Measurements from ENCODE around the gene VPS16. TPM values are rescaled to one million over a fixed set of nuclear protein-coding genes. Genes with fewer than 3 reads are reported as not detected.

VPS16 gene
- total RNA-seq, 1 experiment from 2014 or later: 38.1 TPM

DNA sequence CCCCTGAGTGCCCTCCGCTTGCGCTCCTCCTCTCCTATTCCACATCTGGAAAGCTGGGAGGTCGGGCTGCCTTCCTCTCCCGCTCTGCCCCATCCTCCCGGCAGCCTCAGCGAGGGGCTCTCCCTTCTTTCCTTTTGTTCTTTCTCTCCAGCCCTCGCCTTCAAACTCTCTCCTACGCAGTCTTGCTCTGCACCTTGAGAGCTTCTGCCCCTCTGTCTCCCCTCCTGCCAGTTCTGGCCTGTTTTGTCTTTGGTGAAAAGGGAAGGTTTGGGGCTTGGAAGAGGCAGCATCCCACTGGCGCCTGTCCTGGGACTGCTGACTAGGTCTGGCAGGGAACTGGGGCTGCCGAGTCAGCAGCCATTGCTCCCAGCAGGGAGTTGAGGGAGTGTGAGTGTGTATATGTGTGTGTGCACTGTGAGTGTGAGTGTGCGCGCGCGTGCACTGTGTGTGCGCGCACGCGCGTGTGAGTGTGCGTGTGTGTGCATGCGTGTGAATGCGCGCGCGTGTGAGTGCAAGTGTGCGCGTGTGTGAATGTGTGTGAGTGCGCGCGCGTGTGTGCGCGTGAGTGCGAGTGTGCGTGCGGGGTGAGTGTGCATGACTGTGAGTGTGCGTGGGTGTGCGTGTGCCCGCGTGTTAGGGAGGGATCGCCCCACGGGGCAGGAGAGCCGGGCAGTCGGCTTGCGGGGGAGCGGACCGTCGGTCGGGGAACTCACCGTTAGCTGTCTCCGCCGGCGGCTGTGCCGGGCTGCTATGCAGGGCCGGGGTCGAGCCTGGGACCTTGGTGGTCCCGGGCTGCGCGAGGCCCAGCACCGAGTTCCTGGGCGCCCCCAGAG, 40.6 kb upstream of the VPS16 start:
- intact Hi-C loops (cut with micrococcal nuclease): no loop called here
- ChIA-PET POLR2A (no interaction called here), CTCF (no interaction called here), RAD21 (ENCODE audit: low non-redundant PET in 1 of 2, low total read pairs in 2 of 2, uncharacterized antibody in 2 of 2, unreplicated experiment in 2 of 2) (no interaction called here)
- no peaks in the 10 kb centered on the region for H3K79me2 ChIP-seq (ENCODE audit: insufficient read depth, low read length)
- H3K4me2 ChIP-seq (ENCODE audit: low read length): no peak overlapping the region
- H3K9ac ChIP-seq (ENCODE audit: low read length): no peak overlapping the region
- no TSS peak for BruUV-seq (replicated peaks)
- H2AFZ ChIP-seq (ENCODE audit: low read depth, low read length, poor library complexity, severe bottlenecking): no peak overlapping the region
- peaks cover 8 to 13% of the 10 kb centered on the region in 2 experiments; a peak in 3 of 4 replicates for H3K4me1 ChIP-seq (ENCODE audit: control insufficient read depth in 1 of 2, insufficient read depth in 2 of 2, low read length in 2 of 2)
- no peak for DNase-seq (ENCODE audit: low read depth, low spot score)
- no peak overlapping the region for H3K27ac ChIP-seq (ENCODE audit: low read depth, low read length)
- H3K4me3 ChIP-seq (replicated peaks in 1 of 2; ENCODE audit: low read depth in 1 of 2, low read length in 2 of 2): no peak overlapping the region
- TF ChIP-seq SRF (IDR thresholded peaks at IDR 0.05; ENCODE audit: low read depth) (no peak), JUND (IDR thresholded peaks at IDR 0.05) (no peak), EZH2phosphoT487 (IDR thresholded peaks at IDR 0.05; ENCODE audit: borderline replicate concordance) (no peak), CBX3 (IDR thresholded peaks at IDR 0.05; ENCODE audit: low read depth) (no peak), POLR2AphosphoS5 (IDR thresholded peaks at IDR 0.05; ENCODE audit: low read depth, low read length) (no peak), ELF1 (IDR thresholded peaks at IDR 0.05; ENCODE audit: borderline replicate concordance, low read depth) (no peak)
- TF ChIP-seq, protein P1, sequence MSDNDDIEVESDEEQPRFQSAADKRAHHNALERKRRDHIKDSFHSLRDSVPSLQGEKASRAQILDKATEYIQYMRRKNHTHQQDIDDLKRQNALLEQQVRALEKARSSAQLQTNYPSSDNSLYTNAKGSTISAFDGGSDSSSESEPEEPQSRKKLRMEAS (IDR thresholded peaks at IDR 0.05): no peak
- TF ChIP-seq, protein P2, sequence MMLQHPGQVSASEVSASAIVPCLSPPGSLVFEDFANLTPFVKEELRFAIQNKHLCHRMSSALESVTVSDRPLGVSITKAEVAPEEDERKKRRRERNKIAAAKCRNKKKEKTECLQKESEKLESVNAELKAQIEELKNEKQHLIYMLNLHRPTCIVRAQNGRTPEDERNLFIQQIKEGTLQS (IDR thresholded peaks at IDR 0.05): no peak
- H3K9me2 ChIP-seq (ENCODE audit: insufficient read depth): no peaks in the 10 kb centered on the region
- no peaks in the 10 kb centered on the region for H4K20me1 ChIP-seq (ENCODE audit: insufficient read depth)
- H3K9me3 ChIP-seq (ENCODE audit: control insufficient read depth in 1 of 2, insufficient read depth in 1 of 2, low read depth in 1 of 2, low read length in 2 of 2): no peaks in the 10 kb centered on the region
- H3K36me3 ChIP-seq (ENCODE audit: control insufficient read depth in 1 of 2, insufficient read depth in 2 of 2, low read length in 2 of 2): no peaks in the 10 kb centered on the region
- H3K27me3 ChIP-seq (ENCODE audit: insufficient read depth, low read length): no peaks in the 10 kb centered on the region
- no peak for ATAC-seq

DNA sequence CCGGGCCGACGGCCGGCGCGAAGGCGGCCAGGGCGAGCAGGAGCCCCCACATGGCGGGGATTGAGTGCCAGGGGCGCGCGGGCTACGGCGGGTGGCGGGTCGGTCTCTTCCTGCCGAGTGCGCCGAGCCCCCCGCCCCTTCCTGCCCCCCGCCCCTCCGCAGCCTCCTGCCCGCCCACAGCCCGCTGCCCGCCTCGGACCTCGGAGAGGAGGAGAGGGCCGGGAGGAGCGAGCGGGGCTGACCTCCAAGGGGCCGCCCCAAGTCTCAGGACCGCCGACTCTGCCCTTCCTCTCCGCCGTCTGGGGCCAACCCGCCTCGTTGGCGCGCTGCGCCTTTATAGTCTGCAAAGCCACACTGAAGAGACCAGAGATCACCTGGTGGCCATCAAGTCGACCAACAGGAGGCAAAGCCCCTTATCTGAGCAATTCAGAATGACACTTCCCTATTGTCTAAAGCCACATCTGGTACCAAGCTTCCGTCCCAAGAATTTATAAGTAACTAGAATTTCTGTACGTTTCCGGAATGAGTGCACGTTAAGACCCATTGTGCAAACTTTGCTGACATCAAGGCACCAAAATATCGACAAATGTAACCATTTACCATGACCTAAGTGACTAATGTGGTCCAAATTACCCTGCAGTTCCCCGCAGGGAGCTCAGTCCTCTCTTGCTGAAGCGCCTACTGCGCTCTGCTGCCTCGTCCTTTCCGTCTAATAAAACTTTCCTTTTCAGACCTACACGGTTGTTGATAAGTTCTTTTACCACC, 39.8 kb upstream of the VPS16 start, which contains the start of gene CPXM1:
TSS of gene CPXM1 (minus strand) at position 107 of the 765 bp plus-strand sequence. CDS start at position 52, 55 bp downstream.
- no TSS peak for BruUV-seq (replicated peaks)
- RAD21 ChIA-PET (ENCODE audit: low non-redundant PET in 1 of 2, low total read pairs in 2 of 2, uncharacterized antibody in 2 of 2, unreplicated experiment in 2 of 2): no interaction called here
- Histone ChIP-seq H3K4me2 (ENCODE audit: low read length) (no peak within 1 kb of the TSS), H3K4me1 (ENCODE audit: control insufficient read depth in 1 of 2, insufficient read depth in 2 of 2, low read length in 2 of 2) (peaks cover 8 to 13% of the 10 kb centered on the region in 2 experiments; a peak in 3 of 4 replicates), H4K20me1 (ENCODE audit: insufficient read depth) (no peaks in the 10 kb centered on the region), H2AFZ (ENCODE audit: low read depth, low read length, poor library complexity, severe bottlenecking) (no peak within 1 kb of the TSS), H3K79me2 (ENCODE audit: insufficient read depth, low read length) (no peaks in the 10 kb centered on the region), H3K9me2 (ENCODE audit: insufficient read depth) (no peaks in the 10 kb centered on the region), H3K9me3 (ENCODE audit: control insufficient read depth in 1 of 2, insufficient read depth in 1 of 2, low read depth in 1 of 2, low read length in 2 of 2) (no peaks in the 10 kb centered on the region), H3K27ac (ENCODE audit: low read depth, low read length) (no peak within 1 kb of the TSS), H3K9ac (ENCODE audit: low read length) (no peak within 1 kb of the TSS), H3K36me3 (ENCODE audit: control insufficient read depth in 1 of 2, insufficient read depth in 2 of 2, low read length in 2 of 2) (no peaks in the 10 kb centered on the region), H3K4me3 (replicated peaks in 1 of 2; ENCODE audit: low read depth in 1 of 2, low read length in 2 of 2) (no peak within 1 kb of the TSS), H3K27me3 (ENCODE audit: insufficient read depth, low read length) (no peaks in the 10 kb centered on the region)
- TF ChIP-seq, protein P1 (IDR thresholded peaks at IDR 0.05): no peak
- TF ChIP-seq, protein P3, sequence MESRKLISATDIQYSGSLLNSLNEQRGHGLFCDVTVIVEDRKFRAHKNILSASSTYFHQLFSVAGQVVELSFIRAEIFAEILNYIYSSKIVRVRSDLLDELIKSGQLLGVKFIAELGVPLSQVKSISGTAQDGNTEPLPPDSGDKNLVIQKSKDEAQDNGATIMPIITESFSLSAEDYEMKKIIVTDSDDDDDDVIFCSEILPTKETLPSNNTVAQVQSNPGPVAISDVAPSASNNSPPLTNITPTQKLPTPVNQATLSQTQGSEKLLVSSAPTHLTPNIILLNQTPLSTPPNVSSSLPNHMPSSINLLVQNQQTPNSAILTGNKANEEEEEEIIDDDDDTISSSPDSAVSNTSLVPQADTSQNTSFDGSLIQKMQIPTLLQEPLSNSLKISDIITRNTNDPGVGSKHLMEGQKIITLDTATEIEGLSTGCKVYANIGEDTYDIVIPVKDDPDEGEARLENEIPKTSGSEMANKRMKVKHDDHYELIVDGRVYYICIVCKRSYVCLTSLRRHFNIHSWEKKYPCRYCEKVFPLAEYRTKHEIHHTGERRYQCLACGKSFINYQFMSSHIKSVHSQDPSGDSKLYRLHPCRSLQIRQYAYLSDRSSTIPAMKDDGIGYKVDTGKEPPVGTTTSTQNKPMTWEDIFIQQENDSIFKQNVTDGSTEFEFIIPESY (IDR thresholded peaks at IDR 0.05; ENCODE audit: extremely low read depth, insufficient replicate concordance, low read length): no peak
- no peak for TF ChIP-seq POLR2A (IDR thresholded peaks at IDR 0.05; ENCODE audit: borderline replicate concordance, extremely low read depth, insufficient read depth, insufficient read length)
- TF ChIP-seq ZNF274 (IDR thresholded peaks at IDR 0.05; ENCODE audit: low read depth, low read length): no peak
- TF ChIP-seq, protein P2 (IDR thresholded peaks at IDR 0.05): no peak
- no peak for TF ChIP-seq EGR1 (IDR thresholded peaks at IDR 0.05; ENCODE audit: low read depth)
- no peak for TF ChIP-seq FOSL1 (IDR thresholded peaks at IDR 0.05; ENCODE audit: low read depth)
- no peak for TF ChIP-seq JUND (IDR thresholded peaks at IDR 0.05)
- TF ChIP-seq CBX3 (IDR thresholded peaks at IDR 0.05; ENCODE audit: low read depth): no peak
- no peak for TF ChIP-seq ELF1 (IDR thresholded peaks at IDR 0.05; ENCODE audit: borderline replicate concordance, low read depth)
- CTCF ChIA-PET: no interaction called here
- ATAC-seq: no peak
- no peak for DNase-seq (ENCODE audit: low read depth, low spot score)
- POLR2A ChIA-PET: no interaction called here
- intact Hi-C loops (cut with micrococcal nuclease): no loop called here
